Right renal pelvis (tissue), 4 donors: Measurements from ENCODE around the gene ZNF432. TPM values are rescaled to one million over a fixed set of nuclear protein-coding genes. Genes with fewer than 3 reads are reported as not detected.
"Not testable (repeated sequence)": the region's sequence is repeated elsewhere in the genome, so short reads cannot be mapped to it uniquely, and the experiment has no call there.

Experiments
- DNase-seq, 4 donors: peaks; one replicate each; pipeline ENCODE4 v3.0.0-alpha.2; 2013; ENCODE audit warnings: low read depth in 4 of 4, low spot score in 3 of 4, missing footprints in 1 of 4
- polyA plus RNA-seq, 4 donors: library from polyadenylated mRNA; unstranded; fragments of 120-200 nt; gene quantifications; one replicate each; pipeline ENCODE4 v1.2.1, GENCODE V29; 2013; ENCODE audit not compliant: insufficient read length in 4 of 4

Gene ZNF432
- 10 to 100 TPM; 18.6 to 23.4 (median 22.5) TPM for polyA plus RNA-seq

DNA sequence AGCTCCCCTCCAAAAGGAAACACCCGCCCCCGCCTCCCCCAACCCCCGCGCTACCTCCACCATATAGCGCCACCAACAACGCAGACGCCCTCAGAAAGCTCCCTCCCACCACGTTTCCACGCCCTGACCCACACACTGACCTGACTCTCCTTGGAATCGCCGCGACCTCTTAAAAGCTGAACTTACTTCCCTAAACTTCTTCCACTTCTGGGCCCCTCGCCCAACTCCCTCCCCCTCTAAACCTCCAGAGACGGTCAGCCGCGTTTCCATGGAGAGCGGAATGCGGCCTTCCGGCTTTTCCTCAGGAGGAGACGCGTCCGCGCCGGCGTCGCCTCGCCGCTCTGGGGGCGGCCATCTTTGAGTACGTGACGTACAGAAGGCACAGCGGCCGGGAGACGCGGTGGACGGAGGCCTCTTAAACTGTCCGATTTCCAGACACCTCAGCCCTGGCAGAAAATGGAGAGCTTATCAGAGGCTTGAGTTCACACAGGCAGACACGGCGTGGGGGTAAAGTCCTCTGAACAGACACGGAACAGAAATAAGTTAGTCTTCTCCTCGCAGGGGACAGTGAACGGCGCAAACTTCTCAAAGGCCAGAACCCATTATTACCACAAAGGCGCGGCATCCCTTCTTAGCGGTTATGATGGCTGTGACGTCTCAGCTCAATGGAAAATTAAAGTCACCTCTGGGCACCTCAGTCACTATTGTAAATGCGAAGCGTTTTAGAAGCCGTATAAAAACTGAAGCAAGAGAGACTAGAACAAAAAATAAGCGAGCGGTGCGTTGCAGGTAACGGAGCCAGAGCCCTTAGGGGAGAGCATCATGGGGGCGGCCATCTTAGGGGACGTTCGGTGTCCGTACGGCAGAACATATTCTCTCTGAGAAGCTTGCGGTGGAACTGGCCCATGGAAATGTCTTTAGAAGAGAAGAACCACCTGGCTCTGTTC, at the start of gene ZNF432:
Gene ZNF432 (minus strand): TSS at position 284 of the 947 bp plus-strand sequence. CDS start 1,970 bp downstream, outside the sequence.
- peak; percentile 94 to 96 (median 96) for DNase-seq

GRCh38 chr19:52096416-52096815, 47.8 kb upstream of the ZNF432 start:
- not testable (repeated sequence) for DNase-seq

GRCh38 chr19:52095172-52096014, 46.8 kb upstream of the ZNF432 start, which contains the start of gene ZNF841:
TSS of gene ZNF841 (minus strand) at chr19:52095765. CDS start at chr19:52084801, 10,964 bp downstream.
- DNase-seq = peak; percentile 73 to 80 (median 76)

GRCh38 chr19:52094526-52095130, 46.0 kb upstream of the ZNF432 start:
- DNase-seq = no peak

DNA sequence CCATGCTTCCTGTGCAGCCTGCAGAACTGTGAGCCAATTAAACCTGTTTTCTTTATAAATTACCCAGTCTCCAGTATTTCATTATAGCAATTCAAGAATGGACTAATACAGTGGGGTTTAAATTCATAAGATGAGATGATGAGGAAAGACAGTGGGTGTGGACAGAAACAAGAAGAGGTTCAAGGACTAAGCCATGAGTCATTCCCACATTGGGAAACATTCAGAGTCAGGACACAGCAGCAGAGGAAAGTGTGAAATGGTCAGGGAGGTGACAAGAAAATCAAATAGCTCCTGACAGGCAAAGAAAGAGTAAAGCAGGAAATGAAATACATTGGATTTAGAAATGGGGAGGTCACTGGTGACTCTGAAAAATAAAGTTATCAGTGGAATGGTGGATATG, 37.8 kb upstream of the ZNF432 start:
- DNase-seq = no peak

DNA sequence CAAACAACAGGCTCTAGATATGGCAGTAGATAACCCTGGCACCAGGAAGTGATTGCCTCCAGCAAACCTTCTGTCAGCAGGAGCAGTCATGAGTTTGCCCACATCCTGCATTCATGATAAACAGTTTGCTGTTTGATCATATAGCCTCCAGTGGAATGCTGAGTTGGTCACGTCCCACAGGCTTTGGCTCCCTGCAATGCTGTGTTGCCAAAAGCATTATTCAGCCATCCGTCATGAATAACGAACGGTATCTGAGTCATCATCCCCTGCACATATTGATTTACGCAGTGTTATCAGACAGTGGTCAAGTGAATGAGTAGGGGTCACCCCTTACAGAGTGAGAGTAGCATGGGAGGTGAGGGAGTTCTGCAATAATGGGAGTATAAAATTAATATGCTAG, 21.9 kb upstream of the ZNF432 start:
- no peak for DNase-seq

GRCh38 chr19:52069653-52070052, 21.0 kb upstream of the ZNF432 start:
- no peak for DNase-seq

DNA sequence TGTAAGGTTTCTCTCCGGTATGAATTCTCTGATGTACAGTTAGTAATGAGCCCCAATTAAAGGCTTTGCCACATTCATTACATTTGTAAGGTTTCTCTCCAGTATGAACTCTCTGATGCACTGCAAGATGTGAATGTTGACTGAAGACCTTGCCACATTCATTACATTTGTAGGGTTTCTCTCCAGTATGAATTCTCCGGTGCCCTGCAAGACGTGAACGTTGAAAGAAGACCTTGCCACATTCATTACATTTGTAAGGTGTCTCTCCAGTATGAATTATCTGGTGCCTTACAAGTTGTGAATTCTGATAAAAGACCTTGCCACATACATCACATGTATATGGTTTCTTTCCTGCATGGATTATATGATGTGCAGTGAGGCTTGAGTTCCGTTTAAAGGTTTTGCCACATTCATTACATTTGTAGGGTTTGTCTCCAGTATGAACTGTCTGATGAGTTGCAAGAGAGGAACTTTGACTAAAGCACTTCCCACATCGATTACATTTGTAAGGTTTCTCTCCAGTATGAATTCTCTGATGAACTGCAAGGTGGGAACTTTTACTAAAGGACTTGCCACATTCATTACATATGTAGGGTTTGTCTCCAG, 17.7 kb upstream of the ZNF432 start:
- no peak for DNase-seq

DNA sequence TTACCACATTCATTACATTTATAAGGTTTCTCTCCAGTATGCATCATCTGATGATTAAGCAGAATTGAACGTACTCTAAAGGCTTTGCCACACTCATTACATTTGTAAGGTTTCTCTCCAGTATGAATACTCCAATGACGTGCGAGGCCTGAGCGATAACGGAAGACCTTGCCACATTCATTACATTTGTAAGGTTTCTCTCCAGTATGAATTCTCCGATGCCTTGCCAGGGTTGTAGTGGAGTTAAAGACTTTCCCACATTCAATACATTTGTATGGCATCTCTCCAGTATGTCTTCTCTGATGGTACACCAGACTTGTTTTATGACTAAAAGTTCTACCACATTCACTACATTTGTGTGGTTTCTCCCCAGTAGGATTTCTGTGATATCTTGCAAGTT, 16.8 kb upstream of the ZNF432 start:
- no peak for DNase-seq

GRCh38 chr19:52056480-52056879, 7.8 kb upstream of the ZNF432 start:
- not testable (repeated sequence) for DNase-seq

DNA sequence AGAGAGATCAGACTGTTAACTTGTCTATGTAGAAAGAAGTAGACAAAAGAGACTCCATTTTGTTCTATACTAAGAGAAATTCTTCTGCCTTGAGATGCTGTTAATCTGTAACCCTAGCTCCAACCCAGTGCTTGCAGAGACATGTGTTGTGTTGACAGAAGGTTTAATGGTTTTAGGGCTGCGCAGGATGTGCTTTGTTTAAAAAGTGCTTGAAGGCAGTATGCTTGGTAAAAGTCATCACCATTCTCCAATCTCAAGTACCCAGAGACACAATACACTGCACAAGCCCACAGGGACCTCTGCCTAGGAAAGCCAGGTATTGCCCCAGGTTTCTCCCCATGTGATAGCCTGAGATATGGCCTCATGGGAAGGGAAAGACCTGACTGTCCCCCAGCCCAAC, 3.1 kb upstream of the ZNF432 start:
- not testable (repeated sequence) for DNase-seq

GRCh38 chr19:52039169-52039568, 9.5 kb downstream of the ZNF432 start:
- DNase-seq = no peak

GRCh38 chr19:52034051-52034728, 14.4 kb downstream of the ZNF432 start:
- DNase-seq = no peak

DNA sequence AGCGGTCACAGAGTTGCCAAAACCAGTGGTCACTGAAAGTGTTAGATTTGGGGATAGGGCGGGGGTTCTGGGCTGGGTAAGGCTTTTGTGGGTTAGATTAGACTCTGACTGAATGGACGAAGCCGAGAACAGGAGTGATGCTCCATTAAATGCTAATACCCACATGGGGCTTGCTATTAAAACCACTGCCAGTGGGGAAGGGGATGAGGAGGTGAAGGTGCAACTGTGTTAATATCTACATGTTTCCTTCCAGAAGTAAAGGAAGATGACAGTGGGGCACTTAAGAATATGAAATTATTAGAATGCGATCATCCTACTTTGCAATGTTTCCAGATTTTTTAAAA, 19.9 kb downstream of the ZNF432 start:
- DNase-seq = no peak

- peak; percentile 83 to 91 (median 86) for DNase-seq
Measured at GRCh38 chr19:52028027-52028779, 20.4 kb downstream of the ZNF432 start, which contains the start of gene ZNF614. TSS of gene ZNF614 (minus strand) at chr19:52028379. CDS start at chr19:52025745, 2,634 bp downstream.

- DNase-seq = not testable (repeated sequence)
Measured at GRCh38 chr19:52026255-52026990, 22.2 kb downstream of the ZNF432 start.

- not testable (repeated sequence) for DNase-seq
Measured at GRCh38 chr19:52024478-52024877, 24.2 kb downstream of the ZNF432 start.

DNA sequence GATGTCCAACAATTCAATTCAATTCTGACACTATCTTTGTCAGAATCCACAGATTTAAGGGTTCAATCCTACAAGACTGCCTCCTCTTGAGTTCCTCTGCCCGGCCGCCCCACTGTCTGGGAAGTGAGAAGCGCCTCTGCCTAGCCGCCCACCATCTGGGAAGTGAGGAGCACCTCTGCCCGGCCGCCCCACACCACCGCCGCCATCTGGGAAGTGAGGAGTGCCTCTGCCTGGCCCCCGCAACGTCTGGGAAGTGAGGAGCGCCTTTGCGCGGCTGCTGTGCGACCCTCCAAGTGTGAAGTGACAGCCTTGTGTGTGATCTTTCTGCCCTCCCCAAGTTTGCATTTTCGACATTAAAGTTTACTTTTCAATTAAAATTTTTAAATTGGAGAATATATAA, 26.4 kb downstream of the ZNF432 start:
- DNase-seq = no peak
